NCI-H774 (cell line): ENCODE results near the gene SERINC3.
"Not testable (repeated sequence)": the region's sequence is repeated elsewhere in the genome, so short reads cannot be mapped to it uniquely, and the experiment has no call there.

Experiments used
- DNase-seq: peaks from one replicate; lab custom pipeline; 2025; lab: John Stamatoyannopoulos, UW

Gene SERINC3

GRCh38 chr20:44491635-44492395, 30.1 kb downstream of the SERINC3 start:
- DNase-seq: no peak

GRCh38 chr20:44489931-44490330, 31.9 kb downstream of the SERINC3 start:
- DNase-seq: no peak

GRCh38 chr20:44489223-44489622, 32.6 kb downstream of the SERINC3 start:
- no peak for DNase-seq

- no peak for DNase-seq
Measured at GRCh38 chr20:44488551-44488950, 33.3 kb downstream of the SERINC3 start.

- DNase-seq: no peak
Measured at GRCh38 chr20:44485830-44486198, 36.1 kb downstream of the SERINC3 start.

GRCh38 chr20:44485078-44485829, 36.6 kb downstream of the SERINC3 start:
- DNase-seq: no peak

GRCh38 chr20:44483112-44483511, 38.8 kb downstream of the SERINC3 start:
- no peak for DNase-seq

GRCh38 chr20:44481719-44482416, 40.0 kb downstream of the SERINC3 start:
- DNase-seq: no peak

GRCh38 chr20:44480097-44480496, 41.8 kb downstream of the SERINC3 start:
- no peak for DNase-seq

GRCh38 chr20:44479643-44480042, 42.2 kb downstream of the SERINC3 start:
- DNase-seq: no peak

- DNase-seq: no peak
Measured at GRCh38 chr20:44478206-44478605, 43.7 kb downstream of the SERINC3 start.

- no peak for DNase-seq
Measured at GRCh38 chr20:44477151-44477550, 44.7 kb downstream of the SERINC3 start.

- peak; percentile 88 for DNase-seq
Measured at GRCh38 chr20:44475694-44476560, 45.9 kb downstream of the SERINC3 start, which contains the start of gene TTPAL. Gene TTPAL, plus strand, starts transcription at chr20:44475874. Its CDS starts 4,126 bp downstream, at chr20:44480000.

GRCh38 chr20:44475372-44475693, 46.5 kb downstream of the SERINC3 start:
- no peak for DNase-seq

- DNase-seq: not testable (repeated sequence)
Measured at GRCh38 chr20:44472283-44472682, 49.6 kb downstream of the SERINC3 start.

- no peak for DNase-seq
Measured at GRCh38 chr20:44471481-44471882, 50.4 kb downstream of the SERINC3 start.

GRCh38 chr20:44470327-44470726, 51.5 kb downstream of the SERINC3 start:
- DNase-seq: no peak

- no peak for DNase-seq
Measured at GRCh38 chr20:44468044-44468782, 53.7 kb downstream of the SERINC3 start.

- no peak for DNase-seq
Measured at GRCh38 chr20:44467289-44467883, 54.5 kb downstream of the SERINC3 start.

- no peak for DNase-seq
Measured at GRCh38 chr20:44465001-44465560, 56.8 kb downstream of the SERINC3 start.
